Right atrium auricular region (tissue), 2 donors: ENCODE data around the gene INSRR. TPM values are rescaled to one million over a fixed set of nuclear protein-coding genes. Genes with fewer than 3 reads are reported as not detected.

Experiments used
- DNase-seq: peaks from one replicate; pipeline ENCODE4 v3.0.0-alpha.2; 2019; ENCODE audit warnings: low spot score
- H3K27ac ChIP-seq, 2 donors: fragments of 200-600 bp; sonication (generic); 1 replicate in 1 of 2; 2 replicates in 1 of 2; pipeline ENCODE4 v1.5.1; 2016 to 2019
- H3K27me3 ChIP-seq, 2 donors: fragments of 200-600 bp; sonication (generic); one replicate each; pipeline versions ENCODE4 v1.5.1 to v1.6.0; 2017 to 2019
- H3K36me3 ChIP-seq: fragments of 200-600 bp; sonication (generic); one replicate; pipeline ENCODE4 v1.5.1; 2016
- H3K4me1 ChIP-seq, 2 donors: fragments of 200-600 bp; sonication (generic); one replicate each; pipeline versions ENCODE4 v1.5.1 to v1.6.0; 2017 to 2019
- H3K4me3 ChIP-seq, 2 donors: fragments of 200-600 bp; sonication (generic); 1 replicate in 1 of 2; 2 replicates in 1 of 2; pipeline ENCODE4 v1.5.1; 2017 to 2019; ENCODE audit warnings: mild to moderate bottlenecking in 1 of 2, moderate library complexity in 1 of 2
- H3K9me3 ChIP-seq, 2 donors: fragments of 200-600 bp; sonication (generic); one replicate each; pipeline ENCODE4 v1.5.1; 2019
- total RNA-seq, 2 donors: library from RNA; depleted of rRNA; stranded (reverse); fragments of >200 nt; gene quantifications; one replicate each; pipeline ENCODE4 v1.1.0, GENCODE V29; 2016
- TF ChIP-seq, protein P1 (sequence below), 2 donors: fragments of 200-600 bp; sonication (generic); IDR thresholded peaks; one replicate each; pipeline ENCODE4 v1.5.1; 2019; ENCODE audit warnings: antibody characterized with exemption in 2 of 2

INSRR gene
- total RNA-seq, 2 donors from 2014 or later, result not detected

DNA sequence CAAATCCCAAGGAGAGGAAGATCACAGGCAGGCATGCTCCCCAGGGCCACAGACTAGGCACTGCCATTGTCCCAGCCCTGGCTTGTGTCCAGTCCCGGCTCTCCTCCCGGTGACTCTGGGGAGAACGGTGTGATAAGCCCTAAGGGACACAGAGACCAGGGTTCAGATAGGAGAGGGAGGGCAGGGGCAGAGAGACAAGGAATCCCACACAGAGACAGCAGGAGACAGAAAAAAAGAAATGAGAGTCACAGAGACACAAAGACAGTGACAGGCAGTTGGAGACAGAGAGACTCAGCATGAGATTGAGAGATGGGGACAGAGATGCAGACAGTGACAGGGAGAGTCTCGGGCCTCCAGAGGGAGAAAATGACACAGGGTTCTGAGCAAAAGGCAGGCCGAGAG, 361 bp downstream of the INSRR start:
- no peak for DNase-seq
- H3K4me3 ChIP-seq, result peak overlapping the region; percentile 23 to 44
- no peaks in the 10 kb centered on the region for H3K9me3 ChIP-seq
- peaks cover 6 to 15% of the 10 kb centered on the region in 2 donors for H3K27me3 ChIP-seq
- H3K27ac ChIP-seq, result no peak overlapping the region
- TF ChIP-seq, protein P1, sequence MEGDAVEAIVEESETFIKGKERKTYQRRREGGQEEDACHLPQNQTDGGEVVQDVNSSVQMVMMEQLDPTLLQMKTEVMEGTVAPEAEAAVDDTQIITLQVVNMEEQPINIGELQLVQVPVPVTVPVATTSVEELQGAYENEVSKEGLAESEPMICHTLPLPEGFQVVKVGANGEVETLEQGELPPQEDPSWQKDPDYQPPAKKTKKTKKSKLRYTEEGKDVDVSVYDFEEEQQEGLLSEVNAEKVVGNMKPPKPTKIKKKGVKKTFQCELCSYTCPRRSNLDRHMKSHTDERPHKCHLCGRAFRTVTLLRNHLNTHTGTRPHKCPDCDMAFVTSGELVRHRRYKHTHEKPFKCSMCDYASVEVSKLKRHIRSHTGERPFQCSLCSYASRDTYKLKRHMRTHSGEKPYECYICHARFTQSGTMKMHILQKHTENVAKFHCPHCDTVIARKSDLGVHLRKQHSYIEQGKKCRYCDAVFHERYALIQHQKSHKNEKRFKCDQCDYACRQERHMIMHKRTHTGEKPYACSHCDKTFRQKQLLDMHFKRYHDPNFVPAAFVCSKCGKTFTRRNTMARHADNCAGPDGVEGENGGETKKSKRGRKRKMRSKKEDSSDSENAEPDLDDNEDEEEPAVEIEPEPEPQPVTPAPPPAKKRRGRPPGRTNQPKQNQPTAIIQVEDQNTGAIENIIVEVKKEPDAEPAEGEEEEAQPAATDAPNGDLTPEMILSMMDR (IDR thresholded peaks at IDR 0.05), result no peak
- peaks cover 0 to 33% of the 10 kb centered on the region in 2 donors for H3K4me1 ChIP-seq
- H3K36me3 ChIP-seq, result no peaks in the 10 kb centered on the region

DNA sequence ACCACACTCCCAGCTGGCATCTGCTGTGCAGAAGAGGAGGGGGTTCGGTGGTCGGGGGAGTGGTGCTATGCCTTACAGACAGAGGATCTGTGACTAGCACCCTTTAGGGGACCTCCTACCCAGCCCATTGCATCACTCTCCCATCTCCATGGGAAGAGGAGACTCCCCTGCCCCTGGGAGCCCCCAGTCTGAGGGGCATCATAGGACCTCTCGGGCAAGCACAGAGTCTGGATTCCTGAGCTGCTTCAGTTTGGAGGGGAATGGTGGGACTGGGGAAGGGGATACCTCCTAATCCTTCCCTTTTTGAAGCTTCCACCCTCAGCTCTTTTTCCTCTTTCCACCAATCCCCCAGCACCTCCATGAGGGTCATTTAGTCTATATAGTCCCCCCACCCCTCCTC, 1.4 kb downstream of the INSRR start:
- DNase-seq, result no peak
- Histone ChIP-seq H3K9me3 (no peaks in the 10 kb centered on the region), H3K36me3 (no peaks in the 10 kb centered on the region), H3K27me3 (peaks cover 6 to 15% of the 10 kb centered on the region in 2 donors), H3K4me1 (peaks cover 0 to 39% of the 10 kb centered on the region in 2 donors), H3K27ac (no peak overlapping the region), H3K4me3 (no peak overlapping the region)
- TF ChIP-seq, protein P1 (IDR thresholded peaks at IDR 0.05), result no peak

DNA sequence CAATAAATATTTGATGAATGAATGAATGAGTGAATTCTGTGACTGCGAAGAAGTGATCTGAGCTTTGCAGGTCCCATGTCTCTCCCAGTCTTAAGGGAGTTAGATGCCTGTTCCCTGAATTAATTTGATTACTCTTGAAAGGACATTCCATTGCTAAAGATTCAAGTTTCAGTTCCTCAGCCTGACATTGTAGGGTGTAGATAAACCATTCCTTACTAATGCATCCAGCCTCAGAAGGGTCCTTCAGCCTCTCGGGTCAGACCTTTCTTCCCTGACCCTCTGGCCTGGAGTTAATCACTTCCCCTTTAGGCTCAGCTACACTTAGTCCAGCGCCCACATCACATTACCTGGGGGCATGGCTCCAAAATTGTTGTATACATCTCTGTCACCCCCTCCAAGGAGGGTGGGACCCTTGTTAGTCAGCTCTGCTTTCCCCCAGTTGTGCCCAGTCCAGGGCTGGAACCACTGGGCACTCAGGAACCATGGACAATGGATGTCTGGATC, 2.6 kb downstream of the INSRR start:
- Histone ChIP-seq H3K27ac (no peak overlapping the region), H3K9me3 (no peaks in the 10 kb centered on the region), H3K27me3 (peaks cover 4 to 11% of the 10 kb centered on the region in 2 donors), H3K4me1 (peaks cover 0 to 48% of the 10 kb centered on the region in 2 donors), H3K36me3 (no peaks in the 10 kb centered on the region), H3K4me3 (no peak overlapping the region)
- no peak for DNase-seq
- TF ChIP-seq, protein P1 (IDR thresholded peaks at IDR 0.05), result no peak

DNA sequence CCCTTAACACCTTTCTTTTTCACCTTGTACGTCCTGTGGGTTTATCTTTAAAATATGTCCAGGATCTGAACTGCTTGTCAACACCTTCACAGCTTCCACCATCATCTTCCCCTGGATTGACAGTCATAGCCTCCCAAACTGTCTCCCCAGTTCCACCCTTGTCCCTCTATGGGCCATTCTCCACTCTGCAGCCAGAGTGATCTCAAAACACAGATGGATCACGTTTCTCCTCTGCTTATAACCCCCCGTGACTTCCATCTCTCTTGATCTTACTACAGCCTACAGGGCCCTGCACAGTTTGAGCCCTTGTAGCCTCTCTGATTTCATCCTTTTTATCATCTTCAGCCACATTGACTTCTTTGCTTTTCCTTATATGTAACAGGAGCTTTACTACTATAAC, 4.3 kb downstream of the INSRR start:
- Histone ChIP-seq H3K36me3 (no peaks in the 10 kb centered on the region), H3K9me3 (no peaks in the 10 kb centered on the region), H3K27me3 (no peaks in the 10 kb centered on the region), H3K4me3 (no peak overlapping the region), H3K27ac (no peak overlapping the region), H3K4me1 (peaks cover 0 to 32% of the 10 kb centered on the region in 2 donors)
- TF ChIP-seq, protein P1 (IDR thresholded peaks at IDR 0.05), result no peak
- no peak for DNase-seq

DNA sequence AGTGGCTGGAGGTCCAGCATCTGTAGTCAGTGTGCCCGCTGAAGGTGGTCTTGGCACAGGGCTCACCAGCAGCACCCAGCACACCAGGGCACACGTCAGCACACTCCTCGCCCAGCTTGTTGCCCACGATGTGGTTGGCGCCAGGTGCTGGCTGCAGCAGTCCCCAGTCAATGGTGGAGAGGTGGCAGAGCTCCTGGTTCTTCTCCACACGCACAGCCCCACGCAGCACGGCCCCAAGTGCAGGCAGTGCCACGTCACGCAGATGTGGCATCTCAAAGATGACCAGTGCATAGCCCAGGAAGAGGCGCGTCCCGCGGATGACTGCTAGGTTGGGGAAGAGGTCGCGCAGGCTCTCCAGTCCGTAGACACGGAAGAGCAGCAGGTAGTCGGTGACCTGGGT, 5.2 kb downstream of the INSRR start:
- Histone ChIP-seq H3K27me3 (no peaks in the 10 kb centered on the region), H3K27ac (no peak overlapping the region), H3K4me1 (peaks cover 0 to 26% of the 10 kb centered on the region in 2 donors), H3K4me3 (no peak overlapping the region), H3K36me3 (no peaks in the 10 kb centered on the region), H3K9me3 (no peaks in the 10 kb centered on the region)
- TF ChIP-seq, protein P1 (IDR thresholded peaks at IDR 0.05), result no peak
- no peak for DNase-seq

DNA sequence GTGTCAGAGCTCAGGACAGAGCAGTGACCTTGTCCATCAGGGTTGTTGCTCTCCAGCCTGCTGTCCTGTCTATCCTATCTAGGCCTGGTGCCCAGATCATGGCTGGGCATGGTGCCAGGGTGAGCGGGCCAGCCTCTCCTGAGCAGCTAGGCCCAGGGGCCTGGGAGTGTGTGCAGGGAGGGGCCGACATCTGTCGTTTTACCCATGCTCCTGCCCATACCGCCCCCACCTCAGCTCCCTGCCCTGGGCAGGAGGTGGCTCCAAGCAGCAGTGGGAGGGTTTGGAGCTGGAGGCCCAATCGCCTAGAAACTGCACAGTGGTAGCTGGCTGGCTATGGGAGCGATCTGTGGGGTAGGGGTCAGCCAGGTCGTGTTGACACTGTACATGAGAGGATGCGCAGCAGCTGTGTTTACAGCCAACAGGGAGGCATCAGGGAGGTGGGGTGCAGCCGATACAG, 6.5 kb downstream of the INSRR start:
- TF ChIP-seq, protein P1 (IDR thresholded peaks at IDR 0.05), result no peak
- H3K27ac ChIP-seq, result no peak overlapping the region

More for the DNA sequence above, 6.5 kb downstream of the INSRR start:
- Histone ChIP-seq H3K4me3 (no peak overlapping the region), H3K9me3 (no peaks in the 10 kb centered on the region), H3K4me1 (peaks cover 0 to 22% of the 10 kb centered on the region in 2 donors), H3K27me3 (no peaks in the 10 kb centered on the region), H3K36me3 (no peaks in the 10 kb centered on the region)
- DNase-seq, result no peak
